ENCODE measurements around the gene CHAC2. TPM values are rescaled to one million over a fixed set of nuclear protein-coding genes. Genes with fewer than 3 reads are reported as not detected.
A peak's percentile ranks its signal among the peaks of the same experiment; 100 is the strongest.
"Not testable (repeated sequence)": the region's sequence is repeated elsewhere in the genome, so short reads cannot be mapped to it uniquely, and the experiment has no call there.

Gene CHAC2
- total and polyA plus RNA-seq, 8 donors, result 0.51 to 1.3 (median 1.1) TPM

- TF ChIP-seq CTCF (IDR thresholded peaks at IDR 0.05), result no peak
- 96 to 98% methylated on average over 15 of the region's 15 CpGs for WGBS, 2 donors
- Histone ChIP-seq H3K27me3 (no peaks in the 10 kb centered on the region), H3K4me1 (no peaks in the 10 kb centered on the region), H3K9me3 (no peaks in the 10 kb centered on the region), H3K36me3 (no peaks in the 10 kb centered on the region), H3K4me3 (no peak overlapping the region), H3K27ac (no peak overlapping the region)
- intact Hi-C loops (cut with DNase I), result no loop called here
- FAIRE-seq (no peak), DNase-seq (no peak), ATAC-seq (no peak)
These were observed 11.0 kb upstream of the CHAC2 start for GRCh38 chr2:53756644-53757043.

GRCh38 chr2:53757206-53757605, 10.4 kb upstream of the CHAC2 start:
- H3K27ac ChIP-seq; ATAC-seq; H3K9me3 ChIP-seq; intact Hi-C loops (cut with DNase I); DNase-seq; H3K4me1 ChIP-seq; H3K4me3 ChIP-seq; H3K36me3 ChIP-seq; H3K27me3 ChIP-seq; FAIRE-seq: not testable (repeated sequence)
- 96 to 99% methylated on average over 14 of the region's 14 CpGs for WGBS, 2 donors

- no peak for FAIRE-seq
- Histone ChIP-seq H3K4me3 (no peak overlapping the region), H3K36me3 (peaks cover 0 to 8% (median 0%) of the 10 kb centered on the region in 3 donors), H3K27ac (no peak overlapping the region), H3K9me3 (no peaks in the 10 kb centered on the region), H3K4me1 (peaks cover 0 to 8% (median 4%) of the 10 kb centered on the region in 3 donors), H3K27me3 (no peaks in the 10 kb centered on the region)
- intact Hi-C loops (cut with DNase I), result no loop called here
- no peak for ATAC-seq
- DNase-seq, result no peak
- 75 to 76% methylated on average over 1 of the region's 1 CpG for WGBS, 2 donors
- no peak for TF ChIP-seq CTCF (IDR thresholded peaks at IDR 0.05)
These were observed 1.8 kb upstream of the CHAC2 start for GRCh38 chr2:53765767-53766166.

- intact Hi-C loops (cut with DNase I), result no loop called here
- no peak for DNase-seq
- peaks cover 0 to 3% (median 0%) of the 10 kb centered on the region in 3 donors for H3K36me3 ChIP-seq
- H3K9me3 ChIP-seq, result no peaks in the 10 kb centered on the region
- no peaks in the 10 kb centered on the region for H3K27me3 ChIP-seq
- 1% methylated on average over 12 of the region's 12 CpGs for WGBS, 2 donors
- H3K27ac ChIP-seq, result no peak overlapping the region
- peaks cover 0 to 8% (median 4%) of the 10 kb centered on the region in 3 donors for H3K4me1 ChIP-seq
- ATAC-seq, result no peak
- no peak for FAIRE-seq
- peak overlapping the region; percentile 42 to 65 (median 64) for H3K4me3 ChIP-seq
- TF ChIP-seq CTCF (IDR thresholded peaks at IDR 0.05), result no peak
These were observed 588 bp downstream of the CHAC2 start for GRCh38 chr2:53768242-53768542.

GRCh38 chr2:53769318-53769945, 1.8 kb downstream of the CHAC2 start:
- H3K4me1 ChIP-seq, result peaks cover 0 to 8% (median 4%) of the 10 kb centered on the region in 3 donors
- 90 to 94% methylated on average over 15 of the region's 15 CpGs for WGBS, 2 donors
- no peaks in the 10 kb centered on the region for H3K9me3 ChIP-seq
- H3K27ac ChIP-seq, result no peak overlapping the region
- H3K4me3 ChIP-seq, result no peak overlapping the region
- DNase-seq (no peak), FAIRE-seq (no peak), ATAC-seq (no peak)
- intact Hi-C loops (cut with DNase I), result no loop called here
- no peak for TF ChIP-seq CTCF (IDR thresholded peaks at IDR 0.05)
- H3K27me3 ChIP-seq, result no peaks in the 10 kb centered on the region
- H3K36me3 ChIP-seq, result no peaks in the 10 kb centered on the region

Measured in pancreas (tissue), 10 donors.